GM03348 (cell line): ENCODE results near the gene SETD5.
A peak's percentile ranks its signal among the peaks of the same experiment; 100 is the strongest.

Experiments used
- DNase-seq: peaks from one replicate; pipeline ENCODE4 v3.0.0; 2012; ENCODE audit warnings: low spot score

SETD5 gene

GRCh38 chr3:9387322-9387655 is 10.1 kb upstream of the SETD5 start:
- DNase-seq: no peak

GRCh38 chr3:9388142-9388541 is 9.3 kb upstream of the SETD5 start:
- DNase-seq: no peak

- DNase-seq: no peak
These were observed 8.7 kb upstream of the SETD5 start for GRCh38 chr3:9388562-9389272.

DNA sequence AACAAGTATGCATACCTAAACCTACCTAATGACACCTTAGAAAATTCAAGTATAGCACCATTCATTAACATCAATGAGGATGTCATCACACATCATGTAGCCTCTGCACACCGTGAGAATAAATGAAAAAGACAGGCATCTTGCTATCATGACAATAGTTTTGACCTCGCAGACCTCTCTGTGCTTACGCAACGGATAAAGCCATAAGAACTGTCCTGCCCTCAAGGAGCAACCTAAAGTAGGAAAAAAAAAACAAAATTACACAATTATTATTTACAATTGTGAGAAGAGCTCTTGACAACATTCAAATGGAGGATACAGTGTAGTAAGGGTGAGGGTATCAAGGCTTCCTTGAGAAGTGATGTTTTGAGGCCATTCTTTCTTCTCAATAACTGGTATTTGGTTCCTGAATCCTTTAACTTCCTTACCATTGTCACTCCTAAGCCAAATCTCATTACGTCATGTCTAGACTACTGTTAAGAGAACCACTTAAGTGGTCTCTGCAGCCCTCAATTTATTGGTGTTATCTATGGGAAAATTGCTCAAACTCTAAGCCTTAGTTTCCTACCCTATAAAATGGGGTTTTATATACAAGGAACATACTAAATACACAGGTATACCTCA is 7.0 kb upstream of the SETD5 start:
- DNase-seq: no peak

GRCh38 chr3:9392041-9392440 is 5.4 kb upstream of the SETD5 start:
- DNase-seq: no peak

GRCh38 chr3:9395570-9396300 is 1.7 kb upstream of the SETD5 start:
- DNase-seq: no peak

GRCh38 chr3:9396301-9396631 is 1.1 kb upstream of the SETD5 start:
- peak; percentile 89 for DNase-seq

DNA sequence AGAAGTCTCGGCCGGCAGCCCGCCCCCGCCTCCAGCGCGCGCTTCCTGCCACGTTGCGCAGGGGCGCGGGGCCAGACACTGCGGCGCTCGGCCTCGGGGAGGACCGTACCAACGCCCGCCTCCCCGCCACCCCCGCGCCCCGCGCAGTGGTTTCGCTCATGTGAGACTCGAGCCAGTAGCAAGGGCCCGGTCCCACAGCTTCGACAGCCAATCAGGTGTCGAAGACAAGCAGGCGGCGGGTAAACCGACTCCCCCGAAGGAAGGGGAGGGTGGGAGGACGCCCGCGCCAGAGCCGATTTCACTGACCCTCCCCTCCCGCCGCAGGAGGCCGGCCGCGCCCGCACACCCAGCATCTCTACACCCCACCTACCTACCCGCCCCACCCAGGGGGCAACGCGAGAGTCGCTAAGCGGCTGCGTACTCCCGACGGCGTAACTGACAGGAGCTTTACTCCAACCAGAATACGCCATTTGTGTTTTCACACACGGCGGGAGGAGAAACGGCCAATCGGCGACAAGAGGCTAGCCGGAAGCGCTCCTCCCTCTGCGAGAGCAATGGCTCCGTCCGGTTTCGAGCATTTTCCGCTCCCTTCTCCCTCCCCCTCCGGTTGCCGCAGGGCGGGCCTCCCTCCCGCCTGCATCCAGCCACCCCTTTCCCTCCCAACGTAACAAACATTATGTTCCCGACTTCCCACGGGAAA is 633 bp upstream of the SETD5 start:
- peak; percentile 94 for DNase-seq

DNA sequence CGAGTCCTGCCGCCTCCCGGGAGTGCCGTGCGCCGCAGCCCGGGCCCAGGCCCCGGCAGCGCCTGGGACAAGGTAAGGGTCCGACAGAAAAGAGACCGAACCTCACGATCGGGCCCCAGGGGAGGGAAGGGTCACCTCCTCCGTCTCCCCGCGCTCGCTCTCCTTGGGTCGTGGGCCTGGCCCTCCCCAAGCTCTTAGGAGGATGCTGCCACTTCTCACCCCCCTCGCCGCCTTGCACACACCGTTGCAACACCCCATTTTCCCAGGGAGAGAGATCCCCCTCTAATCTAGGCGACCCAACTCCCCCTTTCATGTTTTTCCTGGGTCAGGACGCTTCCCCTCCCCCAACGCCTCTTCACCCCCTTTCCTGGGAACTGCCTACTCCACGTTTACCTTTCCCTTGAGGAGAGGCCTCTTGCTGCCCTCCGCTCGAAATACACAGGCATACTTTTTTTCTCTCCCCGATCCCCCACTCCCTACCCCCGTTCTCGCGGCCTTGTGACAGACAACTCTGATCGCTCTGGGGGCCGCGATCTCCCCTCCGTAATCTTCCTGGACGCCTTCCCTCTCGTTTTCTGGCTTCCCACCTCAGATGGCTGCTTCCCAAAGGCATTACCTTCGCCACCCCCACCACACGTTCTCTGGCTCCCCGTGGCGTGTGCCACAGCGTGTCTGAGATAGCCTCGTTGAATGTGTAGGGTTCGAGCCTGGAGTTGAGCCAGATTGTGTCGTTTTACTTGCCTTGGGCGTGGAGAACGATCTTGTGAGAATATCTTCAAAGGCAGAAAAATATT is 688 bp downstream of the SETD5 start:
- DNase-seq: peak; percentile 20

DNA sequence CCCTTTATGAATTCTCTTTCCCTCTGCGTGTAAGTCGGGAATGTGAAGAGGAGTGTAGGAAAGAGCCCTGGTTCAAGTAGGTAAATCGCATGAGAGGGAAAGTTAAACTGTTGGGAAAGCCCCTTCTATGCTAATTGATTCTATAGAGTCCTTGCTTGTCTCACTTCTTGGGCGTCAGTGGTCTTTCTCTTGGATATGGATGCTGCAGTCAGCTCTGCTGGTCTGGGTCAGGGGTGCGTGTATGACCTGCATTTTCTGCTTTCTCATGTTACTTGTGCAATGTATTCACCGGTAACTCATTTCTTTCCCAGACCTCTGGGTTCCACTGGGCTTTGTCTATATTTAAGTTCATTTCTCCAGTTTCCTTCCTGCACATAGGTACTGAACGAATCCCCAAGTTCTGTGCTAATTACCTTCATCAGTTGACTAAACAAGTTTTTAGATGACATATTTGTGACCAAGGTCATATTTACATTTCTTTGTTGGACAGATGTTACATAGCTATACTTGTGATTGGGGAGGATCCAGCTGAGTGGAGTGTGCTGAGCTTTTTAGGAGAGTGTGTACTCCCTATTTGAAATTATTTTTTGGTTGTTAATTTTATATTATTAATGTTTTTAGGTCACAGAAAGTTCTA is 1.4 kb downstream of the SETD5 start:
- DNase-seq: no peak

DNA sequence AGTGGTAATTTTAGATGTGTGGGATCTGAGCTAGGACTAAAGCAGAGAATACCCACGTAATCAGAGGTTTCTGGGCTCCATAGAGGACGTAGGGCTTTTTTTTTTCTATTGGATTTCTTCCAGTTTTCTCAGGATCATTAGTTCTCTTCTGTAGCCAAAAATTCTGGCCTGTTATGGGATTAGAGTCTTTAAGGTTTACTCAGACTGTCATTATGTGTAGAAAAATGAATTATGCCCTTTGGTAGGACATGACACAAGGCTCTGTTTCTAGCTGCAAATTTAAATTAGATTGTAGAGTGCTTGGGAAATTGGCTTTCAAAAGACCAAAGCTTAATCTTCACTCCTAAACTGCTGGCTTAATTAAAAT is 1.9 kb downstream of the SETD5 start:
- no peak for DNase-seq

DNA sequence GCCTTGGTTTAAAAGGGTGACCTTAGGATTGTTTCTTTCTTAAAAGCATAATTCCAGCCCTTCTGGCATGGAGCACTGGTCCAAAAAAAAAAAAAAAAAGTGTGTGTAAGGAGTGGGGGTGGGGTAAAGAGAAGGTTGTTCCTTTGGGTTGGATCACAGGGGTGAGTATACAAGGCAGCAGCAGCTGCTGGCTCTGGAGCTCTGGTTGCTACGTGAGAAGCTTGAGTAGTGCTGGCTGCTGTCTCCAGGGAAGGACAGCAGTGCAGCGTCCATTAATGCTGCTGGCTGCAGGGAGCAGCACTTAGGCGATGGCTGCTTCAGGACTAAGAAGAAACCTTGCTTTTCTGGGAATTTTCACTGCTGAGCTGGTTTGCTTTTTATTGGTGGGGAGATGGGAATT is 2.3 kb downstream of the SETD5 start:
- DNase-seq: peak; percentile 72

DNA sequence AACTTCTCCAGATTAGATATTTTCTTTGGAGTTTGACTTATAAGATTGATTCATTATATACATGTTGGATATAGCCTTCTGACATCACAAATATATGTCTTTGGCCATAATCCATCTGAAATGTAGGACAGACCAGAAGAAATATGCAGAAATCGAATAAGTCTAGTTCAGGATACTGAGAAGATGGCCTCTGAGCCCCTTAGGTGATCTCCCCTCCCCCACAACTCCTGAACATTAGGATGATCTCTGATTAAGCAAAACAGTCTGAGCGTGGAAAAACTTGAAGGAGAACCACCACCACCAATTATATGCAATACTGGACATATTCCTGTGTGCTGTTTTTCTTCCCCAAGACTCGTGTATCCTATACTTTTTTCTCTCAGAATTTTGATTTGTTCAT is 3.2 kb downstream of the SETD5 start:
- no peak for DNase-seq

- no peak for DNase-seq
These were observed 4.6 kb downstream of the SETD5 start for GRCh38 chr3:9401986-9402385.

DNA sequence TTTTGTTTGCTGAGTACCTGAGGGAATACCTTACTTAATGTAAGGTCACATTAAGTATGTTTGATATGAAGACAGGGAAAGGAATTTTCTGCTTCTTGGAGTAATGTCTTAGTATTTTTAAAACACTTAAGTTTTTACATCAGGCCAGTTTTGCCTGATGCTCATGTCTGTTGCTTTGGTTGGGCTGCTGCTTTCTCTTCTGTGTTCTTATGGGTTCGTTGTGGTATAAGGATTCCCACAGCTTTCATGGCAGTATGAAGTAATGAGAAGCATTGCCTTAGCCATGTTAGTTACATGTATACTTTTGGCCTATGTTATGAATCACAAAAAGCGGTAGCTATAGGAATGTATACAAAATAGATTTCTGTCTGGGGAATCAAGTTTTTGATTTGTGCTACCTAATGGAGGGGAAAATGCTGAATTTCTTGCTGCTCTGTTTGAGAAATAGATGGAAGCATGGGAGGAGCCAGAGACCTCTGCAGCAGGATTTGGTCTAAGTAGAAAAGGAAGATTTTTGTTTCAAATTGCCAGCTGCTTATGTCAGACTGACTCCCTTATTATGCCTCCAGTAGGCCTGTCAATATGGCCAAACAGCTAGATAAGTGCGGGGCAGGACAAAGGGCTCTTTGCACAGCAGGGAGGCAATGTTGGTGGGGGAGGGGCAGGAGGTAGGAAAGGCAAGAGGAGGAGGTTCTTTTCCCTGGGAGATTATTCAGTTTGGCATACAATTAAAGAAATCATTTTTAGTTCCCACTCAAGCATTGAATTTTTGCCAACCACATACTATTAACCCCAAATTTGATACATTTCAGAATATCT is 5.2 kb downstream of the SETD5 start:
- no peak for DNase-seq

GRCh38 chr3:9403463-9403862 is 6.0 kb downstream of the SETD5 start:
- DNase-seq: no peak

DNA sequence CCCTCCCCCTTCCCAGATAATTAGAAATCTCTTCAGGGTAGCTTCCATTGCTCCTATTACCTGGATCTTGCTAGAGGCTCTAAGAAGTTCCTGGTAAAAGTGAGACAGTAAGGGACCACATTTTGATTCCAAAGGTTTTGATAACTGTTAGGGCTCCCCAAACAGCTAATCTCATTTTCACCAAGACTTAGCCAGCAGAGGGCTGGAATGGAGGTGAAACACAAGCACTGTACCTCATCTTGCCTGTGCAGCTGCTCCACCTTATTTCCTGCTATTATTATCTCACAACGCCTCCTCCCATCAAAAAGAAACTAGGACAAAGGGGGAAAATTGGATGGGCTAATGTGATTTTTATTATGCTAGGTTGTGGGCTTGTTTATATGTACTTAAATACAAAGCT is 7.3 kb downstream of the SETD5 start:
- DNase-seq: no peak

- no peak for DNase-seq
These were observed 8.3 kb downstream of the SETD5 start for GRCh38 chr3:9405756-9406155.

DNA sequence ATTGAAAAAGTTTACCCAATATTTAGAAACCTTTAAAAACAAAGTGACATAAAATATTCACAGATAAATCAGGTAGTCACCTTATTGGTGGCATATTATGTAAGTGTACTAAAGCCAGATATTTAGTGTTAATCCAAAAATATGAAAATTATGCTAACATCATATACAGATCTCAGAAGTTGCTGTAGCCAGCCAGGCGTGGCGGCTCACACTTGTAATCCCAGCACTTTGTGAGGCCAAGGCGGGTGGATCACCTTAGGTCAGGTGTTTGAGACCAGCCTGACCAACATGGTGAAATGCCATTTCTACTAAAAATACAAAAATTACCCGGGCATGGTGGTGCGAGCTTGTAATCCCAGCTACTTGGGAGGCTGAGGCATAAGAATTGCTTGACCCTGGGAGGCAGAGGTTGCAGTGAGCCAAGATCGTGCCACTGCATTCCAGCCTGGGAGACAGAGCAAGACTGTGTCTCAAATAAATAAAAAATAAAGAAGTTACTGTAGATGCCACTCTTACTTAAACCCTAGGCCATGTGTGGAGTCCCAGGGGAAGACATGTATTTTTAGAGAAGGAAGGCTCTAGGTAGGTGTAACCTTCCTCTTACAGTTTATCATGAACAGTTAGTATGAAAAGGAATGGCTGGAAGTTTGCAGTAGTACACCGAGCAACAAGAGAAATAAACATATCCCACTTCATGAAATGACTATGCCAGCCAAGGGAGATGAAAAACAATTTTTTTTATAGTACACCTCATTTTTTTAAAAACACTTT is 9.6 kb downstream of the SETD5 start:
- DNase-seq: no peak

DNA sequence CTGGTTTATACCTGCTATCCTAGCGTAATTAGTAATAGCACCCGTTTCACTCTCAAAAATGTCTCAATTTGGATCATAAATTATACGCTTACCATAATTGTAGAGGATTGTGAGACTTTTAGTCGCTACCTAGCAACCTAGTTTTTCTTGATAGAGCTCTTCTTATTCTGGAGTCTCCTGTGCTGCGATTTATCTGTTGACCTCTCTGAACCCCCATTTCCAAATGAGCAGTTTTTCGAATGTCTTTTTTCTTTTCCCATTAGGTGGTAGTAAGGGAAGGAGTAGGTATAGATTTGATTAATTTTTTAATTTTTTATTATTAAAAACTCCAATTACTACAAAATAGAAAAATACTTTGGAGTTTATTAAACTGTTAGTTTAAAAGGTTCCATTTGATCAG is 10.6 kb downstream of the SETD5 start:
- no peak for DNase-seq
